ENCODE measurements around the gene AMOTL1.
"Not testable (repeated sequence)": the region's sequence is repeated elsewhere in the genome, so short reads cannot be mapped to it uniquely, and the experiment has no call there.

Gene AMOTL1

GRCh38 chr11:94897330-94897768 is 129.2 kb downstream of the AMOTL1 start:
- DNase-seq (ENCODE audit: low read depth), result peak; percentile 73
- TF ChIP-seq CTCF (IDR thresholded peaks at IDR 0.05; ENCODE audit: low read length, missing control alignments), result peak; percentile 92
- no peak overlapping the region for H3K4me3 ChIP-seq (replicated peaks; ENCODE audit: low read depth, low read length)

DNA sequence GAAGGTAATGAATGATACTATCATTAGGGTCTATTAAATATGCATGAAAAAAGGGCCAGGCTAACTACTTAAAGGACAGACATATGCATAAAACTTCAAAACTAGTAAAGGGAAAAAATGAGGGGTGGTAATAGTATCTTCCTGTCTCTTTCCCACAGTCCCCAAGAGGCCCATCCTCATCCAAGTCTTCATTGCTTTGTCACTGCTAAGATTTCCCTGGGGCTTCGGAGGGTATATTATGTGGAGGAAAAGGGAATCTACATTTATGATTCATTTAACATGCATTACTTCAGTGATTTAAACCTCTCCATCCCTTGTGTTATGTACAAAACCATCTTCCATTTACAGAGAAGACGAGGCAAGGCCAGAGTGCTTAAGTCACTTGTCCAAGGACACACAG is 139.1 kb downstream of the AMOTL1 start:
- DNase-seq (ENCODE audit: low read depth), result no peak
- H3K4me3 ChIP-seq (replicated peaks; ENCODE audit: low read depth, low read length), result no peak overlapping the region

GRCh38 chr11:94909371-94909820 is 141.2 kb downstream of the AMOTL1 start:
- no peak overlapping the region for H3K4me3 ChIP-seq (replicated peaks; ENCODE audit: low read depth, low read length)
- DNase-seq (ENCODE audit: low read depth), result peak; percentile 30
- no peak for TF ChIP-seq CTCF (IDR thresholded peaks at IDR 0.05; ENCODE audit: low read length, missing control alignments)

More for the DNA sequence above, 139.1 kb downstream of the AMOTL1 start:
- no peak for TF ChIP-seq CTCF (IDR thresholded peaks at IDR 0.05; ENCODE audit: low read length, missing control alignments)

GRCh38 chr11:94910270-94910669 is 142.1 kb downstream of the AMOTL1 start:
- no peak for TF ChIP-seq CTCF (IDR thresholded peaks at IDR 0.05; ENCODE audit: low read length, missing control alignments)
- DNase-seq (ENCODE audit: low read depth), result peak; percentile 30

DNA sequence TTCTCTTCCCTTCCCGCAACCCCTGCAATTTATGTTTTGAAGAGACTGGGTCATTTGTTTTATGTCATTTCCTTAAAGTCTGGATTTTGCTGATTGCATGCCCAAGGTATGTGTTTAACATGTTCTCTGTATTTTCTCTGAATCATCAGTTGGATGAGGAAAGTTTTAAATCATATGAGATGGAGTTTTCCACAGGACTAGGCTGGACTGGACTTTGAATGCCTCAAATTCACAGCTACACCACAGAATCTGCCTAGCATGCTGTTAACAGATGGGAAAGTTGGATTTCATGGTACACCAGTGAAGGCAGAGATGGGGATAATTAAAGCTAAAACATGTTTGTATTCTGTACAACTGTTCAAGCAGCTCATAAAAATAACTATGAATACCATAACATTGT is 142.6 kb downstream of the AMOTL1 start:
- no peak for TF ChIP-seq CTCF (IDR thresholded peaks at IDR 0.05; ENCODE audit: low read length, missing control alignments)
- peak; percentile 40 for DNase-seq (ENCODE audit: low read depth)
- no peak overlapping the region for H3K4me3 ChIP-seq (replicated peaks; ENCODE audit: low read depth, low read length)

More at GRCh38 chr11:94910270-94910669, 142.1 kb downstream of the AMOTL1 start:
- no peak overlapping the region for H3K4me3 ChIP-seq (replicated peaks; ENCODE audit: low read depth, low read length)

DNA sequence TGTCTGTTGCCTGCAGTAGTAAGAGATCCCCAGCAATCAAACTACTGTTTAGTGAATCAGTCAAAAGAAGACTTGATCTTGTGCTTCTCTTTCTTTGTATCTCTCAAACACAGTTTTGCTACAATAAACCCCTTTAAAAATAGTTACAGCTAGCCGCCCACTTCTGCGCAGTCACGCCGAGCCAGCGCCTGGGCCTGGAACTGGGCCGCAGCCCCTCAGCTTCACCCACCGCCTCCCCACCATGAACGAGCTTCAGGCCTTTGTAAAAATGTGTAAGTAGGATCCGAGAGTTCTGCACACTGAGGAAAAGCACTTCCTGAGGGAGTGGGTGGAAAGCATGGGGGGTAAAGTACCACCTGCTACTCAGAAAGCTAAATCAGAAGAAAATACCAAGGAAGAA is 144.7 kb downstream of the AMOTL1 start:
- no peak for TF ChIP-seq CTCF (IDR thresholded peaks at IDR 0.05; ENCODE audit: low read length, missing control alignments)
- no peak for DNase-seq (ENCODE audit: low read depth)
- no peak overlapping the region for H3K4me3 ChIP-seq (replicated peaks; ENCODE audit: low read depth, low read length)

- DNase-seq (ENCODE audit: low read depth); H3K4me3 ChIP-seq (replicated peaks; ENCODE audit: low read depth, low read length): not testable (repeated sequence)
Measured at GRCh38 chr11:94913718-94914394, 145.7 kb downstream of the AMOTL1 start.

Measured in fibroblast of pulmonary artery (primary cell).